H9 (cell line): Measurements from ENCODE around the gene HOXD12. TPM values are rescaled to one million over a fixed set of nuclear protein-coding genes. Genes with fewer than 3 reads are reported as not detected.
A peak's percentile ranks its signal among the peaks of the same experiment; 100 is the strongest.

Source experiments
- DNase-seq: peaks from one replicate; pipeline ENCODE4 v3.0.0-alpha.2; 2017
- H2AFZ ChIP-seq: one replicate; pipeline ENCODE4 v1.6.1; 2013; ENCODE audit warnings: mild to moderate bottlenecking, low read length, control low read depth, moderate library complexity
- H2AK5ac ChIP-seq: 2 replicates; pipeline ENCODE4 v1.6.1; 2013; ENCODE audit warnings: low read length, control low read depth, mixed read lengths; ENCODE audit not compliant: insufficient read length
- H2BK120ac ChIP-seq: one replicate; pipeline ENCODE4 v1.6.1; 2013; ENCODE audit warnings: low read depth, mild to moderate bottlenecking, low read length, control low read depth, inconsistent platforms; ENCODE audit not compliant: poor library complexity, severe bottlenecking
- H2BK12ac ChIP-seq: 2 replicates; pipeline ENCODE4 v1.6.1; 2013; ENCODE audit warnings: low read length, control low read depth, mixed read lengths, low read depth; ENCODE audit not compliant: insufficient read length
- H2BK15ac ChIP-seq: 2 replicates; pipeline ENCODE4 v1.6.1; 2013; ENCODE audit warnings: low read depth, low read length, control low read depth
- H2BK20ac ChIP-seq: one replicate; pipeline ENCODE4 v1.6.1; 2013; ENCODE audit warnings: low read depth, mild to moderate bottlenecking, low read length, control low read depth, inconsistent platforms; ENCODE audit not compliant: poor library complexity, severe bottlenecking
- H2BK5ac ChIP-seq: 2 replicates; pipeline ENCODE4 v1.6.1; 2013; ENCODE audit warnings: low read length, control low read depth, mixed read lengths; ENCODE audit not compliant: insufficient read length
- H3K14ac ChIP-seq: 2 replicates; pipeline ENCODE4 v1.6.1; 2013; ENCODE audit warnings: low read length, control low read depth; ENCODE audit not compliant: insufficient read depth
- H3K18ac ChIP-seq: 2 replicates; pipeline ENCODE4 v1.6.1; 2013; ENCODE audit warnings: low read depth, mild to moderate bottlenecking, mixed read lengths, low read length, control low read depth; ENCODE audit not compliant: insufficient read length
- H3K23ac ChIP-seq: 2 replicates; pipeline ENCODE4 v1.6.1; 2013; ENCODE audit warnings: low read length, control low read depth, mixed read lengths, low read depth; ENCODE audit not compliant: insufficient read length
- H3K23me2 ChIP-seq: 2 replicates; pipeline ENCODE4 v1.6.1; 2013; ENCODE audit warnings: low read depth, mild to moderate bottlenecking, mixed read lengths, low read length, control low read depth; ENCODE audit not compliant: insufficient read length, poor library complexity, severe bottlenecking
- H3K27ac ChIP-seq: 2 replicates; pipeline ENCODE4 v1.5.1; 2013; ENCODE audit warnings: low read length, control low read depth, mixed read lengths, low read depth; ENCODE audit not compliant: insufficient read length
- H3K27me3 ChIP-seq: 2 replicates; pipeline ENCODE4 v1.6.1; 2013; ENCODE audit warnings: low read length, control low read depth, inconsistent platforms; ENCODE audit not compliant: insufficient read depth
- H3K4ac ChIP-seq: 2 replicates; pipeline ENCODE4 v1.6.1; 2013; ENCODE audit warnings: low read depth, mild to moderate bottlenecking, control low read depth, inconsistent platforms, low read length, moderate library complexity
- H3K4me1 ChIP-seq: 2 replicates; pipeline ENCODE4 v1.6.1; 2013; ENCODE audit warnings: low read length, control low read depth, inconsistent platforms; ENCODE audit not compliant: insufficient read depth
- H3K4me2 ChIP-seq: 2 replicates; pipeline ENCODE4 v1.6.1; 2013; ENCODE audit warnings: low read length, control low read depth, mixed read lengths; ENCODE audit not compliant: insufficient read length, insufficient read depth
- H3K56ac ChIP-seq: 2 replicates; pipeline ENCODE4 v1.6.1; 2013; ENCODE audit warnings: low read depth, mild to moderate bottlenecking, mixed read lengths, low read length, control low read depth; ENCODE audit not compliant: insufficient read length
- H3K79me1 ChIP-seq: 2 replicates; pipeline ENCODE4 v1.6.1; 2013; ENCODE audit warnings: low read depth, mild to moderate bottlenecking, moderate library complexity, low read length, control low read depth, inconsistent platforms; ENCODE audit not compliant: insufficient read depth, poor library complexity, severe bottlenecking
- H3K79me2 ChIP-seq: 2 replicates; pipeline ENCODE4 v1.6.1; 2013; ENCODE audit warnings: low read length, control low read depth, inconsistent platforms; ENCODE audit not compliant: insufficient read depth
- H3K9ac ChIP-seq: 2 replicates; pipeline ENCODE4 v1.6.1; 2013; ENCODE audit warnings: low read length, control low read depth, mixed read lengths; ENCODE audit not compliant: insufficient read length; ENCODE audit errors: extremely low read depth
- H3K9me3 ChIP-seq: one replicate; pipeline ENCODE4 v1.6.1; 2013; ENCODE audit warnings: low read depth, low read length, inconsistent platforms; ENCODE audit not compliant: control insufficient read depth
- H3T11ph ChIP-seq: one replicate; pipeline ENCODE4 v1.6.1; 2013; ENCODE audit warnings: mild to moderate bottlenecking, low read length, control low read depth, inconsistent platforms
- H4K20me1 ChIP-seq: one replicate; pipeline ENCODE4 v1.6.1; 2013; ENCODE audit not compliant: control insufficient read depth, insufficient read length, insufficient read depth
- H4K5ac ChIP-seq: 2 replicates; pipeline ENCODE4 v1.6.1; 2013; ENCODE audit warnings: low read depth, mild to moderate bottlenecking, mixed read lengths, low read length, control low read depth; ENCODE audit not compliant: insufficient read length
- H4K8ac ChIP-seq: replicated peaks from 2 replicates; pipeline ENCODE4 v1.6.1; 2013; ENCODE audit warnings: low read length, control low read depth, mixed read lengths, low read depth; ENCODE audit not compliant: insufficient read length
- H4K91ac ChIP-seq: 2 replicates; pipeline ENCODE4 v1.6.1; 2013; ENCODE audit warnings: low read depth, mild to moderate bottlenecking, moderate library complexity, mixed read lengths, low read length, control low read depth; ENCODE audit not compliant: insufficient read length
- H3K27ac Mint-ChIP-seq, 3 experiments: 2 replicates in 2 of 3; 3 replicates in 1 of 3; pipeline ENCODE4 v1.8.0; 2020 to 2021; ENCODE audit warnings: mixed read lengths in 3 of 3, mild to moderate bottlenecking in 1 of 3, moderate library complexity in 1 of 3
- H3K27me3 Mint-ChIP-seq: 2 replicates; pipeline ENCODE4 v1.8.0; 2021; ENCODE audit warnings: low read depth, mild to moderate bottlenecking, moderate library complexity, mixed read lengths
- H3K36me3 Mint-ChIP-seq, 3 experiments: 2 replicates in 2 of 3; 3 replicates in 1 of 3; pipeline ENCODE4 v1.8.0; 2020 to 2021; ENCODE audit warnings: low read depth in 3 of 3, mixed read lengths in 3 of 3; ENCODE audit not compliant: insufficient read depth in 1 of 3
- H3K4me1 Mint-ChIP-seq, 2 experiments: 2 replicates each; pipeline ENCODE4 v1.8.0; 2020; ENCODE audit warnings: mixed read lengths in 2 of 2
- H3K4me3 Mint-ChIP-seq, 2 experiments: 2 replicates in 1 of 2; 3 replicates in 1 of 2; pipeline ENCODE4 v1.8.0; 2020 to 2021; ENCODE audit warnings: mild to moderate bottlenecking in 2 of 2, mixed read lengths in 2 of 2, moderate library complexity in 1 of 2
- H3K9me3 Mint-ChIP-seq, 2 experiments: 2 replicates in 1 of 2; 3 replicates in 1 of 2; pipeline ENCODE4 v1.8.0; 2020; ENCODE audit warnings: mild to moderate bottlenecking in 2 of 2, mixed read lengths in 2 of 2, moderate library complexity in 1 of 2
- WGBS: extraction: QIAGEN DNeasy Blood & Tissue Kit; methylation state at CpG from one replicate; pipeline ENCODE4 v1.1.7; 2013; ENCODE audit warnings: missing lambda C conversion rate, low lambda C conversion rate, mixed read lengths; ENCODE audit not compliant: insufficient read length; ENCODE audit errors: extremely low coverage; 5-methylcytosine and 5-hydroxymethylcytosine counted together
- total RNA-seq: library from RNA; stranded (reverse); gene quantifications from 2 replicates; pipeline ENCODE4 v1.2.1, GENCODE V29; 2021
- TF ChIP-seq, protein P1 (sequence below): fragments of 200-600 bp; sonication (generic); conservative IDR thresholded peaks from 3 replicates; pipeline ENCODE4 v1.8.0; 2021; ENCODE audit warnings: antibody characterized with exemption, mild to moderate bottlenecking

Gene HOXD12
- total RNA-seq, 1 experiment from 2014 or later = not detected

GRCh38 chr2:176096243-176096985 lies 3.2 kb upstream of the HOXD12 start:
- H2BK5ac ChIP-seq = no peak overlapping the region
- no peak overlapping the region for H2BK12ac ChIP-seq
- H3K4me3 Mint-ChIP-seq = peak overlapping the region; percentile 36 to 76
- no CpG with 5 or more reads among the region's 16 CpGs for WGBS
- peak overlapping the region; percentile 63 for H3K4me2 ChIP-seq
- H2BK15ac ChIP-seq = no peak overlapping the region
- no peak for DNase-seq
- peaks cover 0 to 3% (median 0%) of the 10 kb centered on the region in 3 experiments; a peak in 2 of 7 replicates for H3K36me3 Mint-ChIP-seq
- no peak overlapping the region for H4K5ac ChIP-seq
- H3K27me3 ChIP-seq = peaks cover 83% of the 10 kb centered on the region
- no peak overlapping the region for H4K91ac ChIP-seq
- H3K23me2 ChIP-seq = peaks cover 5% of the 10 kb centered on the region
- no peak overlapping the region for H3K18ac ChIP-seq
- no peak overlapping the region for H3K23ac ChIP-seq
- H3K9me3 ChIP-seq = no peaks in the 10 kb centered on the region
- no peak overlapping the region for H2AK5ac ChIP-seq
- H3K9me3 Mint-ChIP-seq = peaks cover 0 to 24% of the 10 kb centered on the region in 2 experiments; a peak in 4 of 5 replicates
- H2AFZ ChIP-seq = no peak overlapping the region
- no peak overlapping the region for H3T11ph ChIP-seq
- H2BK120ac ChIP-seq = no peak overlapping the region
- no peak overlapping the region for H2BK20ac ChIP-seq
- TF ChIP-seq, protein P1, sequence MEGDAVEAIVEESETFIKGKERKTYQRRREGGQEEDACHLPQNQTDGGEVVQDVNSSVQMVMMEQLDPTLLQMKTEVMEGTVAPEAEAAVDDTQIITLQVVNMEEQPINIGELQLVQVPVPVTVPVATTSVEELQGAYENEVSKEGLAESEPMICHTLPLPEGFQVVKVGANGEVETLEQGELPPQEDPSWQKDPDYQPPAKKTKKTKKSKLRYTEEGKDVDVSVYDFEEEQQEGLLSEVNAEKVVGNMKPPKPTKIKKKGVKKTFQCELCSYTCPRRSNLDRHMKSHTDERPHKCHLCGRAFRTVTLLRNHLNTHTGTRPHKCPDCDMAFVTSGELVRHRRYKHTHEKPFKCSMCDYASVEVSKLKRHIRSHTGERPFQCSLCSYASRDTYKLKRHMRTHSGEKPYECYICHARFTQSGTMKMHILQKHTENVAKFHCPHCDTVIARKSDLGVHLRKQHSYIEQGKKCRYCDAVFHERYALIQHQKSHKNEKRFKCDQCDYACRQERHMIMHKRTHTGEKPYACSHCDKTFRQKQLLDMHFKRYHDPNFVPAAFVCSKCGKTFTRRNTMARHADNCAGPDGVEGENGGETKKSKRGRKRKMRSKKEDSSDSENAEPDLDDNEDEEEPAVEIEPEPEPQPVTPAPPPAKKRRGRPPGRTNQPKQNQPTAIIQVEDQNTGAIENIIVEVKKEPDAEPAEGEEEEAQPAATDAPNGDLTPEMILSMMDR = no peak
- no peak overlapping the region for H3K27ac ChIP-seq
- peaks cover 97% of the 10 kb centered on the region for H3K27me3 Mint-ChIP-seq
- H3K4me1 Mint-ChIP-seq = peaks cover 30 to 44% of the 10 kb centered on the region in 2 experiments
- no peak overlapping the region for H3K9ac ChIP-seq
- H3K79me1 ChIP-seq = no peaks in the 10 kb centered on the region
- no peaks in the 10 kb centered on the region for H4K20me1 ChIP-seq
- no peaks in the 10 kb centered on the region for H3K79me2 ChIP-seq
- H3K14ac ChIP-seq = no peak overlapping the region
- no peak overlapping the region for H3K56ac ChIP-seq
- no peak overlapping the region for H3K4ac ChIP-seq
- no peak overlapping the region for H4K8ac ChIP-seq
- H3K27ac Mint-ChIP-seq = no peak overlapping the region; a peak in 1 of 7 replicates
- H3K4me1 ChIP-seq = peaks cover 6% of the 10 kb centered on the region
